AML-193 (cell line): ENCODE data around the gene CLK2.
"Not testable (repeated sequence)": the region's sequence is repeated elsewhere in the genome, so short reads cannot be mapped to it uniquely, and the experiment has no call there.

Experiments
- DNase-seq, 2 experiments: peaks; one replicate each; lab custom pipeline; 2025; lab: John Stamatoyannopoulos, UW

Gene CLK2

DNA sequence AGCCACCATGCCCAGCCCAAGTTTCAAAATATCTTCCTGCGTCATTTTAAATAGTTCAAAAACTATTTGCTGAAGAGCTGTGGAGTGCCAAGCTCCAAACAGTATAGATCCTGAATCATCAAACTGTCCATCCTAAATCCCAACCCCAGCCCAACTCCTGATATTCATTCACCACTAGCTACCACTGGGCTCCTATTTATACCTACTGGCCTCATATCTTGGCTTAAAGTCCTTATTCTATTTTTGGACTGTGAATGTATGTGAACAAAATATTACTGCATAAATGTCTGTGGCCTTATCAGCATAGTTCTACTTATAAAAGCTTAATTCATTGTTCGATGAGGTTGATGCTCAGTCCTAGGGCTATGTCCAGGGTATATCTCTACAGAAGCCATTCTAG, 5.9 kb downstream of the CLK2 start:
- DNase-seq: no peak

- DNase-seq: no peak
These were observed 6.8 kb downstream of the CLK2 start for GRCh38 chr1:155266553-155266952.

DNA sequence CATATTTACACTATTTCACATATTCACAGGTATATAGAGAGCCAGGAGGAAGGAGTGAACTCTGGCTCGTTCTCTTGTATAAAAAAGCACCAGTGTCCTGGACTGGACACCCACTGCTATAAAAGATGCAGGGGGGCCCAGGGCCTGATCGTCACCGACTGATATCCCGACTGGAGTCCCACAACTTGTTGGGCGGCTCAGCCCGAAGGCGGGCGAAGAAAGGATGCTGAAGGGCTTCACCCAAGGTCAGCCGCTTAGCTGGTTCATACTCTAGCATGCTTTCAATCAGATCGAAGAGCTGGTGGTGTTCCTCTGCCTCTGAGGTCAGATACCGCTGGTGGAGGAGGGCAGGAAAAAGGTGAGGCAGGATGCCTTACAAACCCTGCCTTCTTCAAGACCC, 10.2 kb downstream of the CLK2 start:
- DNase-seq: no peak

DNA sequence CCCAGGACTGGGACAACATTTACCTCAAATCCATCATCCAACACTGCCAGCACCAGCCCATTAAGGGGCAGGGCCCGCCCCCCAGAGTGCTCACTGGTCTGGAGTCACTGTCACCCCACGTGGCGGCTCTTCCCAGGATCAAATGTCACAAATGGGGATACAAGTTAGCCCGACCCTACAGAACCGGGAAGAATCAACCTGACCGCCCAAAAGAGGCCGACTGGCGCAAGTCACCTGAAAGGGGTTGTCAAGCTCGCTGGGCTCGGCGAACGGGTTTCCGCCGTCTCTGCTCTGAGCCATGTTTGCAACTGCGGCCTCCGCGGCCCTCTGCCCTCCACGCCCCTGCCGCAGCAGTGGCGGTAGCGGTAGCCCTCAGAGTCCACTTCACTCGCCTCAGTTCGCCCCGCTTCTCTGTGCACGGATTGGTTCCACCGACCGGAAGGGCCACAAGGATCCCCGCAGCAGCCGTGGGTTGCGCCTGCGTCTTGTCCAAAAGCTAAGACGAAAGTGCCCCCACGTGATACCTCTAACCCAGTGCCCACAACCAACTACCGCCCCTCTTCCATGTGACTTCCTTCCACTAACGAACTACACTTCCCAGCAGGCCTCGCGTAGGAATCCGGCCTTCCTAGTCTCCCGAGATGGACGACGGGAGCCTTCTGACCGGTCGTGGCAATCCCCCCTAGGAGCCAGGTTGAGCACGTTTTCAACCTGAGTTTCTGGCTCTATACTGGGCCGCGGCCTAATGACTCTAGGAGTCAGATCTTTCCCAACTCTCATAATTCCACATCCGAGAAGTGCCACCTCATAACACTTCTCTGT, 11.2 kb downstream of the CLK2 start, which contains the start of gene SCAMP3:
Gene SCAMP3, minus strand, starts transcription at position 509 of the 822 bp plus-strand sequence. Its CDS starts 209 bp downstream, at position 300.
- DNase-seq: peak; percentile 94 to 96

GRCh38 chr1:155261493-155261851, 11.8 kb downstream of the CLK2 start:
- peak; percentile 9 to 20 for DNase-seq

DNA sequence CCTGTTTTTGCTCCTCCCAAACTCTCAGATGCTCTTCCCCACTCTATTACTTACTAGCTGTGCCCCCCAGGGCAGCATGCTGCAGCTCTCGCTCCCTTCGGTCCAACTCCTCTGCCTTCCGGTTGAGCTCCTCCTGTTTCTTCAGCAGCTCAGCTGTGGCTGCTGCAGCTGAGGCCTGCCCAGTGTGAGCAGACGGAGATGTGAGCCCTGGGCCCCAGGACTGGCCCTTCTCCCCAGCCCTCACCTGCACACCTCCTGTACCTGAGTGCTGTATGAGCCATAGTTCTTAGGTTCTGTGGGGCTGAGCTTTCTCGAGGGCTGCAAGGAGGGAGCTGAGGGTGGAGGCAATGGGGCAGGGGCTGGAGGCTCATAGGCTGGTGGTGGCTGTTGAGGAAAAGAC, 13.0 kb downstream of the CLK2 start:
- no peak for DNase-seq

GRCh38 chr1:155256058-155256852, 17.0 kb downstream of the CLK2 start:
- no peak for DNase-seq

DNA sequence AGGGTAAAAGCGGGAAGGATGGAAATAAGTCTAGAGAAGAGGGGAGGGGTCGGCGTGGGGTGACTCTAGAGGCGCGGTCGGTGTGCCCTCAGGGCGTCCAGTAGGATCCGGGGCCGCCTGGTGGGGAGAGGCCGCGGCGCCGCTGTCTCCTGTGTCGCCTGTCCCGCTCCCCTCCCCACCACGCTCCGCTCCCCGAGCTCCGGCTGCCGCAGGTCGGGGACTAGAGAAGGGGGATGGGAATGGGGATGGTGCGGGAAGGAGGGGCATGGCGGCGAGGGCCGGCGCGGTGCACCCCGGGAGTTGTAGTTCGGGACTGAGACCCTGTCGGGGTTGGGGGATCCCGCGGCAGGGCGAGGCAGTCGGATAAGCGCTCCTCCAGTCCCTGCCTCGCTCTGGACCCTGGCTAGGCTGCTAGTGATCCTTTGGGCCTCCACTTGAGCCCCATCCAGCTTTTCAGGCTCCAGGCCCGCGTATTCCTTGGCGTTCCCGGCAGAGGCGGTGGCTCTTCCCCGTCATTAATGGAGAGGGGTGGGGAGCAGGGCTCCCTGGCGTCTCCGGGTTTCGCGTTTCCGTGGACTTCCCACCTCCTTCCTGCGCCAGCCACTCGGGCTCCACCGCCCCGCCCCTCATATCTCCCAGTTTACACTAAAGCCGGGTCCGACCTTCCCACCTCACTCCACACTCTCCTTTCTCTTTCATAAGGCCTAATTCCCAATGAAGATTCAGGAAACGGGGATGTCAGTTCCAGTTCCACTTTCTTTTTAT, 17.9 kb downstream of the CLK2 start, which contains the start of gene ENTREP3:
Gene ENTREP3, minus strand, starts transcription at position 241 of the 765 bp plus-strand sequence. CDS start 606 bp downstream, outside the sequence.
- peak; percentile 42 to 47 for DNase-seq

- DNase-seq: no peak
These were observed 18.5 kb downstream of the CLK2 start for GRCh38 chr1:155254714-155255242.

- no peak for DNase-seq
These were observed 19.0 kb downstream of the CLK2 start for GRCh38 chr1:155254228-155254713.

GRCh38 chr1:155253797-155254196, 19.5 kb downstream of the CLK2 start:
- DNase-seq: no peak

- no peak for DNase-seq
These were observed 20.1 kb downstream of the CLK2 start for GRCh38 chr1:155253208-155253607.

- no peak for DNase-seq
These were observed 21.7 kb downstream of the CLK2 start for GRCh38 chr1:155251566-155251965.

DNA sequence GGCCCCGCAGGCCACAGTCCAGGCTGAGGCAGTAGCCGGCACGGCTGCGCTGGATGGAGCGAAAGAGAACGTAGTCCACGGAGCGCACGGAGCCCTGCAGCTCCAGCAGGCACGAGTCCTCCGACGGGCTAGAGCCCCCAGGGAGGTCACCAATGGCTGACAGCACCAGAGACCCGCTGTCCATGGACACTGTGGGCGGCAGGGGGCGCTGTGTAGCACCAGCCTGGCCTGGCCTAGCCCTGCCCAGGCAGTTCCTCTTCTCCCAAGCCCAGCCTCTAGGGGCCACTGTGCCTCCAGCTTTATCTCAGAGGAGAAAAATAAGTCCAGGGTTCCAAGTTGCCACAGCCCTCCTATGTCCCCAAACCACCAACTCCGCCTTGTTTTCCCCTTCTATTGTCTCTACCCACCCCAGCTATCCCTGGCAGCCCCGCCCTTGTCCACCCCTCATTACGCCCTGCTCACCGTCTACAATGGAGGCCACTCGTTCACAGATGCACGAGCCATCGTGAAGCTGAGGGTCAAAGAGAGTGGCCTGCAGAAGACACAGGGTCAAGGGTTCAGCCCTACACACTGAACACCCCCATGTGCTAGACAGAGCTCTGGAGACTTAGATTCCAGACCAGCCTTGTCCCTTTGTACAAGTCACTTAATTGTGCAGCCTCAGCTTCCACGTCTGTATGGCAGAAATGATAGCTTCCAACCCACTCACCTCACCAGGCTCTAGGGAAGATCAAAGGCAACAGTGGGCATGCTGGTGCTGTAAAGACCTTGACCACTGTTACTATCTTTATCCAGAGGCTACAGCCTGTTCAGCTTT, 22.5 kb downstream of the CLK2 start:
- DNase-seq: peak; percentile 92

DNA sequence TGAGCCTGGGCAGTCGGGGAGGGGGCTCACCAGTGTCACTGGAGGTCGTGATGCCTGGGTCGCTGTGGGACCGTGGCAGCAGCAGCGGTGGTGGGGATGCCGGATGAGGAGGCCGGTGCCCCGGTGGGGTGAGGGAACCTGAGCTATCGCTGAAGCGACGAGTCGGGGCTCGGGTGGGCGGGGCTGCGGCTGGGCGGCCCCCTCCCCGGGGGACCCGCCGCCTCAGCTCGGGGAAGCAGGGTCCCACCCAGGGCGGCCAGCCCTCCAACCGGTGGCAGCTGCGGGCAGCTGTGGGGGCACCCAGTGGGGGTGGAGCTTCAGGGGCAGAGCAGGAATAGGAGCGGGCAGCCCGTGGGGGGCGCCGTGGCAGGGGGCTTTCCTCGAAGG, 23.1 kb downstream of the CLK2 start:
- no peak for DNase-seq

DNA sequence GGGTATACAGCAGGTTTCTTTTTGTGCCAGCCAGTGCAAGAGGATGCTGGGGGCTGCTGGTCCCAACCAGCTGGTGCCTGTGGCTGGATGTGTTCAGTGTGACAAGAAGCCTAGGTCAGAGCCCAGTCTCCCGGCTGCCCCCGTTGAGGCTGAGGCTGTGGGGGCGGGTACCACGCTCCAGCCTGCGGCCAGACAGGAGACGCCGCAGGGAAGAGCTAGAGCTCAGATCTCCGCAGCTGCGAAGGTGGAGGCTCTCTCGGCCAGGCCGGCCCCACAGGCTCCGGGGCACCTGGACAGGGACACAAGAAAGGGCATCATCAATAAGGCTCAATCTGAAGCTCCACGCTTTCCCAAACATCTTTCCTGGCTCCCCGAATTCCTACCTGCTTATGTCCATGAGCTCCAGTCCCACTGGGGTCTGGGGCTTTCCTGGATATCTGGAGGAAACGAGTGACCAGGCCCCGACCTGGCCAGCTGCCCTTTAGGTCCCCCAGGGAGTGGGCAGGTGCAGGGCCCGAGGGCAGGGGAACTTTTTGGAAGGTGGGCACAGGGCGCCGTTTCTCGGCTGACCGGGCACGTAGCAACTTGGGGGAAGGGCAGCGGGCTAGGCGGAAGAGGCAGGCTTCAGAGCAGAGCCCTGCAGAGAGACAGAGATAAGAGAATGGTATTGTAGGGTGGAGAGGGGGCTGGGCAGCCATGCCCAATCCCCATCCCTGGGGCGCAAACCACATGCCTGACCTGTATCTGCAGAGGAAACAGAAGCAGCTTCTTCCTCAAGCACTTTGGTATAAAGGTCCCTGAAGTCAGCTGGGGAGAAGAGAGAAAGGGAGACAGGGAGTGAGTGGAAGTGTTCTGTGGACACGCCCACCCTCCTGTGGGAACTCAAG, 25.4 kb downstream of the CLK2 start:
- DNase-seq: no peak

- not testable (repeated sequence) for DNase-seq
These were observed 26.5 kb downstream of the CLK2 start for GRCh38 chr1:155246796-155247195.

DNA sequence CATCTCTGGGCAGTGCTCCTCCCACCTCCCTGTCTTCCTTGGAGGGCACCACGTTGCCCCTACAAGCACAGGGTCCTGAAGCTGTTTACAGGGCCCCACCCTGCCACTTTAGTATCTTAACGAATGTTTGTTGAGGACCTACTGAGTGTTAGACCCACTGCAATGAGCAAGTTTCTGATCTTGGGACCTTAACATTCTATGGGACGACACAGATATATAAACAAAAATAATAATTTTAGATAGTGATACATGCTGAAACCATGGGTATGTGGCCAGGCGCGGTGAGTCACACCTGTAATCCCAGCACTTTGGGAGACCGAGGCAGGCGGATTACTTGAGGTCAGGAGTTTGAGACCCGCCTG, 28.2 kb downstream of the CLK2 start:
- no peak for DNase-seq

GRCh38 chr1:155244368-155245162, 28.7 kb downstream of the CLK2 start:
- peak; percentile 90 to 94 for DNase-seq
